Renal cortex interstitium (tissue), 15 donors: Measurements from ENCODE around the gene GRIP2. TPM values are rescaled to one million over a fixed set of nuclear protein-coding genes. Genes with fewer than 3 reads are reported as not detected.

Experiments used
- DNase-seq, 11 donors: peaks; one replicate each; pipeline ENCODE4 v3.0.0-alpha.2; 2013; ENCODE audit warnings: low read depth in 9 of 11, low spot score in 4 of 11; ENCODE audit errors: extremely low read depth in 1 of 11
- long read RNA-seq, 16 experiments: transcript quantifications; one replicate each; lab custom pipeline, GENCODE V29; 2026
- polyA plus RNA-seq, 3 donors: library from polyadenylated mRNA; unstranded; fragments of 120-200 nt; gene quantifications; one replicate each; pipeline ENCODE4 v1.2.1, GENCODE V29; 2013; ENCODE audit not compliant: insufficient read length in 3 of 3

The GRIP2 gene
- 1 to 10 TPM; 1.2 to 2.2 (median 1.2) TPM for polyA plus RNA-seq
- long read RNA-seq, donor 1 = 0 reads
- long read RNA-seq, donor 2 = 0 reads
- long read RNA-seq, donor 3 = 0 reads
- long read RNA-seq, donor 4, partial matches to known transcripts = 0 of 1 reads
- long read RNA-seq, donor 4, other reads (novel, unspliced or antisense) = 0 of 1 reads
- long read RNA-seq, donor 5 = 0 reads
- long read RNA-seq, donor 6 = 0 reads
- long read RNA-seq, donor 7 = 0 reads
- long read RNA-seq, donor 8, partial matches to known transcripts = 0 of 1 reads
- long read RNA-seq, donor 8, other reads (novel, unspliced or antisense) = 0 of 1 reads
- long read RNA-seq, donor 9 = 0 reads
- long read RNA-seq, donor 10 = 0 reads
- long read RNA-seq, donor 11 = 0 reads
- long read RNA-seq, donor 12 = 0 reads
- long read RNA-seq, donor 13 = 0 reads
- long read RNA-seq, donor 14 = 0 reads
- long read RNA-seq, donor 15 = 0 reads
- long read RNA-seq, donor 16, partial matches to known transcripts = 0 of 1 reads
- long read RNA-seq, donor 16, other reads (novel, unspliced or antisense) = 0 of 1 reads

GRCh38 chr3:14539742-14540491, at the start of gene GRIP2:
Gene GRIP2, minus strand, starts transcription at chr3:14540342. Its CDS starts 34 bp downstream, at chr3:14540308.
- no peak for DNase-seq

- no peak for DNase-seq
These were observed 48.4 kb upstream of the GRIP2 start for GRCh38 chr3:14588425-14589112.

GRCh38 chr3:14587740-14588360, 47.7 kb upstream of the GRIP2 start:
- no peak for DNase-seq

DNA sequence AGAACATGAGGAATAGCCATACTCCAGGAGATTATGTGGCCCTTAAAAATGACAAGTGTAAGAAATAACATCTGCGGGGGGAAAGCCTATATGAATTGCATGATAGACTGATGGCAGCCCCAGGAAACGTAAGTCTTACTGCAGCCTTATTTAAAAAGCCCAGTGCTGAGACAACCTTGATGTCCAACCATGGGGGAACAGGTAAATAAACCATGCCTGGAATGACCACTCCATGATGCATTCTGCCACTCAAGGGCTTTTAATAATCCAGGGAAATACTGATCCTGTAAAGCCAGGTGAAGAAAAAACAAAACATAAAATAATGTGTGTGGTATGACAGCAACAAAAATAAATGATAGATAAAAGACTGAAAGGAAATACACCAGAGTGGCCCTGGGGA, 46.5 kb upstream of the GRIP2 start:
- DNase-seq = no peak

DNA sequence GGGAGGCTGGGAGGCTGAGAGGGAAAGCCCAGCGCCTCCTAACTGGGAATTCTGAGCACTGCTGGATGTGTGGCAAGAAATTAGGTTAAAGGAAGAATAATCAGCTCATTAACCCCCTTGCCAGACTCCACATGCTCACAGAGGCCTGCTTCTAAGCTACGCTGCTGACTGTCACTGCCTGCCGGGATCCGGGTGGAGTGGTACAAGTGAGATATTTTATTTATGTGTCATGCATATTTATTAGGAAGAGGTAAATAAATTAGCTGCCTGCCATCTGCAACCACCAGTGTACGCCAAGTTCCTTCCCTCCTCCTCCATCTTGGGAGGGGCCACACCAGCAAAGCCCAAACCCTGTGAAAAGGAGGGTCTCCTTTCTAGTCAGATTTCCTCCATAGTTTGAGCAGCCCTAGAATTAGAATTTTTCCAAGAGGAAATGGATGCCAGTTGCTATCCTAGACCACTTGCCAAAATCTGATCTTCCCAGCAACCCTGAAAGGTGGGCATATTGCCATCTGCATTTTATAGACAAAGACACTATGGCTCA, 43.5 kb upstream of the GRIP2 start:
- no peak for DNase-seq

GRCh38 chr3:14582045-14582410, 41.9 kb upstream of the GRIP2 start:
- no peak for DNase-seq

- DNase-seq = no peak
These were observed 41.3 kb upstream of the GRIP2 start for GRCh38 chr3:14581334-14582044.

DNA sequence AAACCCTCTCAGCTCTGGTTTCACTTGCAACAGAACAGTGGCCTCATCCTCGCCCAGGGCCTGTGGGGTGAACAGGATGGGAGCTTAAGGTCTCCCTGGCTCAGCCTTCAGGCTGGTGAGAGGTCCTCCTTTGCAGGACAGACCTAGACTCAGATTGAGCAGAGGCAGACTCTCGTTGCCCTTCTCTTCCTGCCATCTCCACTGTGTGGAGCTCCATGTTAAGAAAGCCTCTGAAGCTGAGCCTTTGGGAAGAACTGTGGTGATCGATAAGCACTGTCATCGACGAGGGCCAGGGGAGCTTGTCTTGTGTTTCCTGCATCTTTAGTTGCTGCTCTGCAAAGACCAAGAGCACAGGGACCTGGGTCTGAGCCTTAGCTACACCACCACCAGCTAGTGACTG, 37.8 kb upstream of the GRIP2 start:
- no peak for DNase-seq

DNA sequence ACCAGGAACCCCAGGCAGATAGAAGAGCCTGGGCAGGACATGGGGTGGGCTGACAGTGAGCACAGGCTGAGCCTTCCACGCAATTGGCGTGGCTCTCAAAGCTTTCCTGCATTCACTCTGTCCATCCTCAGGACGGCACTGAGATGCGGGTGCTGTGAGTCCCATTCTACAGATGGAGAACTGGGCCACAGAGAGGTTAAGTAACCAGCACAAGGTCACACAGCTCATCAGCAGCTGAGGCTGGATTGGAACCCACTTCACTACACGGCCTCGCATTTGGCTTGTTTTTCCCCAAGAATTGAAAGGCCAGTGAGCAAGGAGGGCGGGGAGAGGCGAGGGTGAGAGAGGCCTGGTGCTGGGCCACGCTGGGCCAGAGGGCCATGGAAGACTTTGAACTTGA, 36.0 kb upstream of the GRIP2 start:
- DNase-seq = no peak

DNA sequence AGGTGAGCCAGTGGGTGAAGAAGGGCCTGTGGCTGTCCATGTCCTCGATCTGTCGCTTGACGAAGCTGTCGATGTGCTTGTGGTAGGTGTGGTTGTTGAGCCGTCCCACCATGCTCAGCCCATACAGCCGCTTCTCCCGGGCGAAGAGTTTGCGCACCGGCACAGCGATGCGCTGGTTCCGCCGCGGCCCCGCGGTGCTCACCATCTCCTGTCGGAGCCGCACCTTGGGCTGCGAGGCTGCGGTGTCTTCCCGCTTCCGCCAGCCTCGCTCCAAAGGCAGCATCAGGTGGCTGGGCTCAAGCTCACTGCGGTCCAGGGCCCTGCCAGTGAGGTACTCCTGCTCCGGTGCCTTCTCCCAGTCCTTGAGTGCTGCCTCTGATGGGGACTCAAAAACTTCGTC, 34.0 kb upstream of the GRIP2 start:
- DNase-seq = no peak

DNA sequence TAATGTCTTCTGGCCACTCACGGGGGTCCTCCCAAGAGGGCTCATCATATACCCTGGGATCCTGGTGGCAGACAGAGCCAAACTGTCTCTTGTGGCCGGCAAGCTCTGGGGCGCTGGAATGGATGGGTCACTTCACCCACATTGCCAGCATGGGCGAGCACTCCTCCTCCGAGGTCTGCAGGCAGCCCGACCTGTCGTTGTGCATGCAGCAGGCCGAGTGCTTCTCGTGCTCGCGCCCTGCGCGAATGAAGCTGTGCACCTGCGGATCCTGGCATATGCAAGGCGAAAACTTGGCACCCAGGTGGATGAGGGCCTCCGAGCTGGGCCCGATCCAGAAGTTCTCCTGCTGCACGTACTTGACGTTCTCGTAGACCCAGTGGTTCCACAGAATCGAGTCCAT, 33.6 kb upstream of the GRIP2 start:
- DNase-seq = no peak

GRCh38 chr3:14570864-14571263, 30.7 kb upstream of the GRIP2 start:
- no peak for DNase-seq

DNA sequence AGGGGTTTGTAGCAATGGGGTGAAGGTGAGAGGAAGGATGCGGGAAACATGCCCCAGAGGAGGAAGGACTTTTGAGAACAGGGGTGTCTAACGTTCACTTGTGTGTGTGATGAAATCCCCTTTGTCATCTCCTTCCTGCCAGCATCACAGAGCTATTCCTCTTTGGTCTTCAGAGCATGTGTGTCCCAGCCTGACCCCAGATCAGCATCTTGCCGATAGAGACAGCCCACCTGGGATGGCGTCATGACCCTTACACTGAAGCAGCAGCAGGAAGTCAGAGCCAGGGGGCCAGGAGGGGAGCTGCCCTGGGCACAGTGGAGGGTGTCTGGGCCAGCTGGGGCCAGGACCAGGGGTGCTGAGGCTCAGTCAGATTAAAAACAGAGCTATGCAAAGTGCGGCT, 29.9 kb upstream of the GRIP2 start:
- DNase-seq = no peak

DNA sequence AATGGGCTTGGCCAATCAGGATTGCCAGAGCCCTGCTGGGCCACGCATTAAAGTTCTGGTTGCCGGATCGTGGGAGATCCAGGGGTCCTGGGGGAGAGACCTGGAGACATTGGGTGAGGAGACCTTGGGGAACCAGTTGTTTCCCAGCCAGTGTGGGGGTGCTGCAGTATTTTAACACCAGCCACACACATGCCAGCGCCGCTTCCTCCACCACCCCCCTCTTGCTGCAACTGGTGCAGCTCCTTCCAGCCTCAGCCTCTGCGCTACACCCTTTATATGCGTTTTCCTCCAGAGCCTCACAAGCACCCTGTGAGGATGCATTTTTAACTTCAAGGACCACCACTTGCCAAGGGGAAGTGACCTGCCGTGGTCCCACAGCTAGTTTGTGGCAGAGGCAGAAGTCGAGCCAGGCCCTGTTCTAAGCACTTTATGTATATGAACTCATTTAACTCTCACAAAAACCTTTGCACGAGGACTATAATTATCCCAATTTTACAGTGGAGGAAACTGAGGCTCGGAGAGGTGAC, 29.4 kb upstream of the GRIP2 start:
- DNase-seq = no peak

DNA sequence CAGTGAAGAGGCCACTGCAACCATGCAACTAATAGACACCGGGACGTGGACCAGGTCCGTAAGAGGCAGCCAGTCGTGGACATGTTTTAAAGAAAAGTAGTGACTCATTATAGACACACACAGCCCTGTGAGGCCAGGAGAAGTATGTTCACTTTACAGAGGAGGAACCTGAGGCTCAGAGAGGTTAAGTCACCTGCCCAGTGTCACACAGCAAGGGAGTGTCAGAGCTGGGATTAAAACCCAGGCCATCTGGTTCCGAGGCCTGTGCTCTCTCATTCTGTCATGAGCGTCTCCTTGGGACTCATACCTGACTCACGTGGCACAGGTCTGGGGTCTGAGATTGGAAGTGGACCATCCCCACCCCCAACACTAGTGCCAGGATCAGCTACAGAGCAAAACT, 28.1 kb upstream of the GRIP2 start:
- no peak for DNase-seq

DNA sequence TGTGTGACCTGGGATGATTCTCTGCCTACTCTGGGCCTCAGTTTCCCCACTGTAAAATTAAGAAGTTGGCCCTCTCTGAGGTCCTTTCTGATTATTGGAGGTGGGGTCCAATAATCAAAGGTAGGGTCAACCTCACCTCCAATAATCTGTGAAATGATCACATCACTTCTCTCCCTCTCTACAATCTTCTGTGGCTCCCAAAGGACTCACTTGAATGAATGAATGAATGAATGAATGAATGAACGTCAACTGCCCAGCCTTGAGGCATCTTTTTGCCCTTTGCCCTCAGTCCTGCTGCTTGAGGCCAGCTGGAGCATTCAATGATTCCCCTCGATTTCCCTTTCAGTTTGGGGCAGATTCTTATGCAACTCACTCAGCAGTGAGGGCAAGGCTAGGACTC, 26.7 kb upstream of the GRIP2 start:
- no peak for DNase-seq

- DNase-seq = no peak
These were observed 25.9 kb upstream of the GRIP2 start for GRCh38 chr3:14565868-14566588.

DNA sequence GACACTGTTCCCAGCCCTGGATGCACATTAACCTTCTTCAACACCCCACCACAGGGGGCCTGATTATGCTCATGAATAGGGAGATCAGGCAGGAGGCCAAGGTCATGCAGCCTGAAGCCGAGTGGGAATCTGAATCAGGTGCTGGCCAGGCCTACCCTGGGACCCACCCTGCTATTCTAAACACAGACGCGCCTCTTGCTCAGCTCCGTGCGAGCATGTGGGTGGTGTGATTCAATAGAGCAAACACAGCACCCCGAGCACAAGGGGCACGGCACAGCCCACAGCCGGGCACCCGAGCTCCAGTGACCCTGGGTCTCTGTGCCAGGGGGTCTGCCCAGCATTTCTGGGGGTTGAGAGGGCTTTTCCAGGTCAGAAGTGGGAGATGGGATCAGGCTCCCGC, 24.6 kb upstream of the GRIP2 start:
- no peak for DNase-seq
